Thyroid gland (tissue), 4 donors: ENCODE measurements around the gene GTSE1. TPM values are rescaled to one million over a fixed set of nuclear protein-coding genes. Genes with fewer than 3 reads are reported as not detected.

Experiments
- DNase-seq, 2 donors: peaks; one replicate each; pipeline ENCODE4 v3.0.0-alpha.2; 2019
- H3K27ac ChIP-seq, 3 donors: fragments of 200-600 bp; sonication (generic); 1 replicate in 2 of 3; 2 replicates in 1 of 3; pipeline ENCODE4 v1.5.1; 2016 to 2019; ENCODE audit warnings: mild to moderate bottlenecking in 1 of 3, moderate library complexity in 1 of 3
- H3K27me3 ChIP-seq: fragments of 200-600 bp; sonication (generic); one replicate; pipeline ENCODE4 v1.5.1; 2019
- H3K36me3 ChIP-seq, 2 donors: fragments of 200-600 bp; sonication (generic); one replicate each; pipeline ENCODE4 v1.5.1; 2016 to 2019
- H3K4me1 ChIP-seq, 2 donors: fragments of 200-600 bp; sonication (generic); one replicate each; pipeline ENCODE4 v1.5.1; 2017 to 2019
- H3K4me3 ChIP-seq, 3 donors: fragments of 200-600 bp; sonication (generic); replicated peaks in 1 of 3; 1 replicate in 2 of 3; 2 replicates in 1 of 3; pipeline ENCODE4 v1.5.1; 2016; ENCODE audit warnings: mild to moderate bottlenecking in 1 of 3
- H3K9me3 ChIP-seq: fragments of 200-600 bp; sonication (generic); one replicate; pipeline ENCODE4 v1.5.1; 2017
- CTCF ChIP-seq, 6 experiments: fragments of 200-600 bp in 3 of 6; fragments of 450-650 bp in 3 of 6; sonication (generic) in 3 of 6; IDR thresholded peaks; one replicate each; pipeline ENCODE4 v1.5.1; 2016 to 2019; ENCODE audit warnings: antibody characterized with exemption in 6 of 6, mild to moderate bottlenecking in 2 of 6, inconsistent platforms in 1 of 6, moderate library complexity in 1 of 6
- POLR2A ChIP-seq, 2 donors: fragments of 450-650 bp; IDR thresholded peaks; one replicate each; pipeline ENCODE4 v1.6.1; 2017; ENCODE audit warnings: antibody characterized with exemption in 2 of 2, mild to moderate bottlenecking in 2 of 2, moderate library complexity in 1 of 2
- WGBS, 2 donors: methylation state at CpG; one replicate each; pipeline ENCODE4 v1.1.5; 2017; 5-methylcytosine and 5-hydroxymethylcytosine counted together
- intact Hi-C: fragments of 100-400 bp; cut with DNase I; formaldehyde crosslinking; loops from one replicate; pipeline ENCODE4 v1.15.1; 2023
- total RNA-seq, 4 donors: library from RNA; depleted of rRNA; stranded (reverse); fragments of >200 nt; gene quantifications; one replicate each; pipeline ENCODE4 v1.2.3, GENCODE V29; 2016

GTSE1 gene
- total RNA-seq, 4 donors from 2014 or later = 0.22 to 0.27 (median 0.25) TPM; not detected in 1

- H3K4me1 ChIP-seq = peaks cover 0 to 7% of the 10 kb centered on the region in 2 donors
- H3K36me3 ChIP-seq = peaks cover 21 to 26% of the 10 kb centered on the region in 2 donors
- no peak for TF ChIP-seq POLR2A (IDR thresholded peaks at IDR 0.05)
- TF ChIP-seq CTCF (IDR thresholded peaks at IDR 0.05) = no peak
- no peak overlapping the region for H3K4me3 ChIP-seq
- H3K27ac ChIP-seq = no peak overlapping the region
- H3K27me3 ChIP-seq = no peaks in the 10 kb centered on the region
- WGBS, 2 donors = 95 to 96% methylated on average over 6 of the region's 6 CpGs
- no peaks in the 10 kb centered on the region for H3K9me3 ChIP-seq
- DNase-seq = no peak
- intact Hi-C loops = no loop called here
Measured at GRCh38 chr22:46358766-46359165, 62.1 kb downstream of the GTSE1 start.

GRCh38 chr22:46359362-46359761 lies 62.7 kb downstream of the GTSE1 start:
- TF ChIP-seq CTCF (IDR thresholded peaks at IDR 0.05) = no peak
- TF ChIP-seq POLR2A (IDR thresholded peaks at IDR 0.05) = no peak
- Histone ChIP-seq H3K27ac (no peak overlapping the region), H3K36me3 (peaks cover 15 to 26% of the 10 kb centered on the region in 2 donors), H3K4me3 (no peak overlapping the region), H3K9me3 (no peaks in the 10 kb centered on the region), H3K27me3 (no peaks in the 10 kb centered on the region), H3K4me1 (peaks cover 0 to 7% of the 10 kb centered on the region in 2 donors)
- intact Hi-C loops = no loop called here
- DNase-seq = no peak
- 88% methylated on average over 13 of the region's 14 CpGs for WGBS, 2 donors

GRCh38 chr22:46360097-46360496 lies 63.4 kb downstream of the GTSE1 start:
- TF ChIP-seq POLR2A (IDR thresholded peaks at IDR 0.05) (no peak), CTCF (IDR thresholded peaks at IDR 0.05) (no peak)
- no peak overlapping the region for H3K27ac ChIP-seq
- peaks cover 15 to 28% of the 10 kb centered on the region in 2 donors for H3K36me3 ChIP-seq
- DNase-seq = no peak
- no peaks in the 10 kb centered on the region for H3K9me3 ChIP-seq
- H3K27me3 ChIP-seq = no peaks in the 10 kb centered on the region
- H3K4me3 ChIP-seq = no peak overlapping the region
- intact Hi-C loops = no loop called here
- peaks cover 0 to 7% of the 10 kb centered on the region in 2 donors for H3K4me1 ChIP-seq
- WGBS, 2 donors = 83 to 91% methylated on average over 5 of the region's 5 CpGs

GRCh38 chr22:46360891-46361290 lies 64.2 kb downstream of the GTSE1 start:
- TF ChIP-seq CTCF (IDR thresholded peaks at IDR 0.05) (no peak), POLR2A (IDR thresholded peaks at IDR 0.05) (no peak)

GRCh38 chr22:46361826-46362202 lies 65.1 kb downstream of the GTSE1 start:
- Histone ChIP-seq H3K9me3 (no peaks in the 10 kb centered on the region), H3K27ac (no peak overlapping the region), H3K4me3 (no peak overlapping the region), H3K36me3 (peaks cover 5 to 29% of the 10 kb centered on the region in 2 donors), H3K4me1 (peaks cover 0 to 7% of the 10 kb centered on the region in 2 donors), H3K27me3 (no peaks in the 10 kb centered on the region)
- WGBS, 2 donors = 77 to 85% methylated on average over 11 of the region's 11 CpGs
- TF ChIP-seq CTCF (IDR thresholded peaks at IDR 0.05) (no peak), POLR2A (IDR thresholded peaks at IDR 0.05) (no peak)
- no peak for DNase-seq
- intact Hi-C loops = no loop called here

More at GRCh38 chr22:46360891-46361290, 64.2 kb downstream of the GTSE1 start:
- Histone ChIP-seq H3K4me1 (peaks cover 0 to 7% of the 10 kb centered on the region in 2 donors), H3K27ac (no peak overlapping the region), H3K27me3 (no peaks in the 10 kb centered on the region), H3K9me3 (no peaks in the 10 kb centered on the region), H3K36me3 (peaks cover 9 to 33% of the 10 kb centered on the region in 2 donors), H3K4me3 (no peak overlapping the region)
- no peak for DNase-seq
- 90 to 96% methylated on average over 10 of the region's 10 CpGs for WGBS, 2 donors
- intact Hi-C loops = no loop called here
